Stimulated activated CD4-positive, alpha-beta T cell treated with anti-CD3 and anti-CD28 coated beads, Interleukin-2, amount 100 ng/mL, for 48 hours (primary cell): ENCODE measurements around the gene KIF2C.
A peak's percentile ranks its signal among the peaks of the same experiment; 100 is the strongest.
"Not testable (repeated sequence)": the region's sequence is repeated elsewhere in the genome, so short reads cannot be mapped to it uniquely, and the experiment has no call there.

Experiments
- DNase-seq, 2 donors: peaks; one replicate each; pipeline ENCODE4 v3.0.0-alpha.2; 2020

Gene KIF2C

GRCh38 chr1:44739307-44740178, at the start of gene KIF2C:
KIF2C (plus strand) TSS chr1:44739837; CDS start chr1:44739933, 96 bp downstream.
- peak; percentile 96 to 98 for DNase-seq

GRCh38 chr1:44693159-44693558, 46.5 kb upstream of the KIF2C start:
- DNase-seq = no peak

GRCh38 chr1:44693900-44694299, 45.7 kb upstream of the KIF2C start:
- no peak for DNase-seq

- DNase-seq = no peak
These were observed 44.7 kb upstream of the KIF2C start for GRCh38 chr1:44694863-44695478.

- no peak for DNase-seq
These were observed 44.0 kb upstream of the KIF2C start for GRCh38 chr1:44695671-44696070.

GRCh38 chr1:44696101-44696500, 43.5 kb upstream of the KIF2C start:
- no peak for DNase-seq

- no peak for DNase-seq
These were observed 42.8 kb upstream of the KIF2C start for GRCh38 chr1:44696789-44697345.

GRCh38 chr1:44698138-44698537, 41.5 kb upstream of the KIF2C start:
- no peak for DNase-seq

- DNase-seq = not testable (repeated sequence)
These were observed 40.3 kb upstream of the KIF2C start for GRCh38 chr1:44699375-44699774.

GRCh38 chr1:44700573-44700972, 39.1 kb upstream of the KIF2C start:
- DNase-seq = no peak

- DNase-seq = no peak
These were observed 38.5 kb upstream of the KIF2C start for GRCh38 chr1:44701141-44701573.

- no peak for DNase-seq
These were observed 34.2 kb upstream of the KIF2C start for GRCh38 chr1:44705470-44705869.

- DNase-seq = no peak
These were observed 33.7 kb upstream of the KIF2C start for GRCh38 chr1:44705938-44706337.

- DNase-seq = no peak
These were observed 32.3 kb upstream of the KIF2C start for GRCh38 chr1:44707112-44707881.

- no peak for DNase-seq
These were observed 31.4 kb upstream of the KIF2C start for GRCh38 chr1:44707959-44708831.

GRCh38 chr1:44713321-44713781, 26.3 kb upstream of the KIF2C start:
- no peak for DNase-seq

GRCh38 chr1:44714532-44714931, 25.1 kb upstream of the KIF2C start:
- DNase-seq = no peak

GRCh38 chr1:44714944-44715571, 24.6 kb upstream of the KIF2C start:
- peak; percentile 60 to 62 for DNase-seq

GRCh38 chr1:44717156-44717555, 22.5 kb upstream of the KIF2C start:
- DNase-seq = no peak

- no peak for DNase-seq
These were observed 22.0 kb upstream of the KIF2C start for GRCh38 chr1:44717653-44718052.

GRCh38 chr1:44718091-44718490, 21.5 kb upstream of the KIF2C start:
- DNase-seq = no peak

- DNase-seq = no peak
These were observed 20.3 kb upstream of the KIF2C start for GRCh38 chr1:44719318-44719717.
